B cell (primary cell): ENCODE measurements around the gene NUP85.

Source experiments
- EZH2 ChIP-seq: IDR thresholded peaks from 2 replicates; pipeline ENCODE4 v1.6.1; 2012; ENCODE audit warnings: borderline replicate concordance, low read depth, mild to moderate bottlenecking, moderate library complexity, low read length; ENCODE audit not compliant: insufficient read depth, poor library complexity, severe bottlenecking
- TF ChIP-seq, protein P1 (sequence below): fragments of 200-600 bp; IDR thresholded peaks from one replicate; pipeline ENCODE4 v1.8.0; 2022; ENCODE audit warnings: antibody characterized with exemption, mild to moderate bottlenecking

DNA sequence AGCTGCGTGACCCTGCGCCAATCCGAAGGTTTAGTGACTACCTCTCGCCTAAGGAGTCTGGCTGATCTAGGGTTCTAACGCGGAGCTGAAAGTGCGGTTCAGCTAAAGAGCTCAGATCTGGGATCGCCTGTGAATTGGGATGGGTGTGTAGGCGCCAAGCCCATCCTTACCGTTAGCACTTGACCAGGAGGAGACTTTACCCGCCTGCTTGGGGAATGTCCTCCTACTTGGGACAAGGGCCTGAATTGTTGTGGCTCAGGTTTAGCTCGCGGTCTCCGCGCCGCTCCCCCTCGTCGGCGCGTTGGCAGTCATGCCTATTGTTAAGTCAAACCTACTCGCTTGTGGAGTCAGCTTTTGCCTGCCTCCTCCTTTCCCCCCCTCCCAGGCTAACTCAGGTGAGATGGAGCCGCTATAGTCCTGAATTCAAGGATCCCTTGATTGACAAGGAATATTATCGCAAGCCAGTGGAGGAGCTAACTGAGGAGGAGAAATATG lies 56.7 kb downstream of the NUP85 start:
- TF ChIP-seq, protein P1, sequence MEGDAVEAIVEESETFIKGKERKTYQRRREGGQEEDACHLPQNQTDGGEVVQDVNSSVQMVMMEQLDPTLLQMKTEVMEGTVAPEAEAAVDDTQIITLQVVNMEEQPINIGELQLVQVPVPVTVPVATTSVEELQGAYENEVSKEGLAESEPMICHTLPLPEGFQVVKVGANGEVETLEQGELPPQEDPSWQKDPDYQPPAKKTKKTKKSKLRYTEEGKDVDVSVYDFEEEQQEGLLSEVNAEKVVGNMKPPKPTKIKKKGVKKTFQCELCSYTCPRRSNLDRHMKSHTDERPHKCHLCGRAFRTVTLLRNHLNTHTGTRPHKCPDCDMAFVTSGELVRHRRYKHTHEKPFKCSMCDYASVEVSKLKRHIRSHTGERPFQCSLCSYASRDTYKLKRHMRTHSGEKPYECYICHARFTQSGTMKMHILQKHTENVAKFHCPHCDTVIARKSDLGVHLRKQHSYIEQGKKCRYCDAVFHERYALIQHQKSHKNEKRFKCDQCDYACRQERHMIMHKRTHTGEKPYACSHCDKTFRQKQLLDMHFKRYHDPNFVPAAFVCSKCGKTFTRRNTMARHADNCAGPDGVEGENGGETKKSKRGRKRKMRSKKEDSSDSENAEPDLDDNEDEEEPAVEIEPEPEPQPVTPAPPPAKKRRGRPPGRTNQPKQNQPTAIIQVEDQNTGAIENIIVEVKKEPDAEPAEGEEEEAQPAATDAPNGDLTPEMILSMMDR: no peak
- TF ChIP-seq EZH2: no peak
